Measurements from ENCODE around the gene POLD3. TPM values are rescaled to one million over a fixed set of nuclear protein-coding genes. Genes with fewer than 3 reads are reported as not detected.

POLD3 gene
- total and polyA plus RNA-seq, 2 of the 8 experiments (the other 6 are each of a cell fraction or from before 2014, with no cell fraction given): 18.1 to 29.3 TPM

- TF ChIP-seq E2F6 (IDR thresholded peaks at IDR 0.05): no peak
- TF ChIP-seq TAF7 (optimal IDR thresholded peaks at IDR 0.05; ENCODE audit: borderline replicate concordance, low read depth, low read length): no peak
Observed at GRCh38 chr11:74650498-74650897, 58.1 kb downstream of the POLD3 start (continued).
